ENCODE data around the gene GLI2. TPM values are rescaled to one million over a fixed set of nuclear protein-coding genes. Genes with fewer than 3 reads are reported as not detected.

Gene GLI2
- total and polyA plus RNA-seq, 2 of the 8 experiments (the other 6 are each of a cell fraction or from before 2014, with no cell fraction given): 18.4 to 46.9 TPM

DNA sequence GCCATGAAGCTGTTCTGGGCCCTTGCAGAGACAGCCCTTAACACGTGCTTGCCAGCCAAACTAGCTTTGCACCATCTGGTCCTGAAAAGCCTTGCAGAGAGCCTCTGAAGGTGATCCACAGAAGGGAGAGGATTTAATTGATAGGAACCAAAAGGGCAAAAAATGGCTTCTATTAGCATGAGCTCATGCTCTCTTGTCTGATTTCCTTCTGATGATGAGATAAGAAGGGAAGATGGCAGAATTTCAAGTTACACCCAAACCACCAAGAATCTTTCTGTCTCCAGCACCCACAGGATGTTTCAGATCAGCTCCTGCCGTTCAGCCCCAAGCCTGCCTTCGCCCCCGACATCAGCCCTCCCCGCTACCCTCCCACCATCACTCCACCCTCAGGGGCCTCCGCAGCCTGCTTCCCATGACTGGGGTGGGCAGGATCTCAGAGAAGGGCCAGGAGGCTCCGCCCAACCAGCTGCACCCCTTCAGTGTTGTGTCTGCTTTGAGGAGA, 23.4 kb upstream of the GLI2 start:
- Histone ChIP-seq H3K27me3 (replicated peaks in 1 of 4; ENCODE audit: control insufficient read depth in 3 of 4, extremely low read depth in 1 of 4, insufficient read depth in 3 of 4, low read length in 3 of 4) (peaks cover 0 to 19% (median 8%) of the 10 kb centered on the region in 4 experiments; a peak in 5 of 7 replicates), H3K18ac (ENCODE audit: extremely low read depth, low read length) (0 out of 2 replicates have a peak overlapping the region, but pooled peaks have one; percentile 55), H3K4ac (replicated peaks; ENCODE audit: insufficient read length, low read depth, low read length) (no peak overlapping the region), H4K91ac (replicated peaks; ENCODE audit: insufficient read length, low read length) (no peak overlapping the region), H4K5ac (ENCODE audit: insufficient read length, low read depth, low read length) (no peak overlapping the region), H3K23me2 (ENCODE audit: low read depth, low read length) (no peaks in the 10 kb centered on the region), H3K9ac (replicated peaks in 1 of 4; ENCODE audit: extremely low read depth in 1 of 4, low read depth in 3 of 4, low read length in 3 of 4) (no peak overlapping the region), H2AFZ (ENCODE audit: low read length) (no peak overlapping the region), H4K8ac (ENCODE audit: extremely low read depth, insufficient read depth, low read length) (no peak overlapping the region; the same call in 1 of the 2 replicates), H2AK5ac (ENCODE audit: low read depth, low read length) (peak overlapping the region; percentile 34; the same call in 1 of the 2 replicates), H2BK120ac (replicated peaks; ENCODE audit: low read depth, low read length) (no peak overlapping the region), H2BK5ac (ENCODE audit: low read depth, low read length) (0 out of 2 replicates have a peak overlapping the region, but pooled peaks have one; percentile 58), H2BK12ac (ENCODE audit: low read depth, low read length) (no peak overlapping the region), H3K4me1 (replicated peaks in 1 of 4; ENCODE audit: control insufficient read depth in 3 of 4, insufficient read depth in 4 of 4, low read length in 3 of 4) (peaks cover 14 to 23% (median 17%) of the 10 kb centered on the region in 4 experiments), H3K36me3 (ENCODE audit: control insufficient read depth in 2 of 4, insufficient read depth in 4 of 4, low read length in 3 of 4) (no peaks in the 10 kb centered on the region), H3K27ac (ENCODE audit: low read depth, low read length) (no peak overlapping the region), H2BK15ac (ENCODE audit: low read length) (0 out of 2 replicates have a peak overlapping the region, but pooled peaks have one; percentile 48), H4K20me1 (replicated peaks in 1 of 2; ENCODE audit: control insufficient read depth in 1 of 2, insufficient read depth in 2 of 2, low read length in 2 of 2) (no peaks in the 10 kb centered on the region), H2BK20ac (ENCODE audit: low read length) (0 out of 2 replicates have a peak overlapping the region, but pooled peaks have one; percentile 35), H3K9me3 (ENCODE audit: insufficient read depth in 2 of 2, low read depth in 1 of 2, low read length in 1 of 2) (no peaks in the 10 kb centered on the region), H3K79me2 (ENCODE audit: control insufficient read depth in 1 of 2, insufficient read depth in 2 of 2, low read length in 2 of 2) (no peaks in the 10 kb centered on the region), H3K4me2 (ENCODE audit: insufficient read depth in 1 of 2, low read depth in 2 of 2, low read length in 2 of 2) (no peak overlapping the region), H3K56ac (replicated peaks; ENCODE audit: insufficient read length, low read depth, low read length) (no peak overlapping the region), H3K23ac (ENCODE audit: insufficient read length) (no peak overlapping the region), H3K79me1 (ENCODE audit: low read depth, low read length) (no peaks in the 10 kb centered on the region), H3K14ac (ENCODE audit: insufficient read length) (no peak overlapping the region), H3K4me3 (ENCODE audit: extremely low read depth in 1 of 4, insufficient read depth in 2 of 4, low read depth in 3 of 4, low read length in 4 of 4) (no peak overlapping the region)
- ChIA-PET CTCF (ENCODE audit: partially characterized antibody) (interaction anchor here (0.5 to 5.1 kb wide), 11 partner anchors 13 to 365 kb away, joined by 3 to 41 read pairs (median 4); partner anchors contain the start of gene GLI2), POLR2A (ENCODE audit: partially characterized antibody) (interaction anchor here (1.2 to 4.9 kb wide), 4 partner anchors 12 to 363 kb away, joined by 3 to 25 read pairs (median 7); no protein-coding TSS in a partner anchor)
- FAIRE-seq: no peak
- WGBS, 2 experiments (ENCODE audit: extremely low coverage in 1 of 2, insufficient coverage in 1 of 2, insufficient read length in 1 of 2, insufficient replicate concordance in 2 of 2, low coverage in 1 of 2, low lambda C conversion rate in 2 of 2, missing lambda C conversion rate in 1 of 2): 91% methylated on average over 7 of the region's 7 CpGs; no CpG with 5 or more reads in 1 of the 2 experiments
- no peak for DNase-seq (ENCODE audit: low read depth in 1 of 2, low spot score in 2 of 2)
- TF ChIP-seq SRF (IDR thresholded peaks at IDR 0.05; ENCODE audit: low read depth, low read length) (no peak), NANOG (IDR thresholded peaks at IDR 0.05; ENCODE audit: insufficient read depth, low read depth, low read length, poor library complexity, severe bottlenecking) (no peak), CEBPB (IDR thresholded peaks at IDR 0.05; ENCODE audit: low read depth, low read length) (no peak), HDAC2 (IDR thresholded peaks at IDR 0.05; ENCODE audit: borderline replicate concordance in 1 of 2, low read depth in 2 of 2, low read length in 2 of 2) (no peak), CREB1 (IDR thresholded peaks at IDR 0.05) (no peak), EZH2 (IDR thresholded peaks at IDR 0.05; ENCODE audit: low read depth, low read length, severe bottlenecking) (no peak)
- TF ChIP-seq, protein P1, sequence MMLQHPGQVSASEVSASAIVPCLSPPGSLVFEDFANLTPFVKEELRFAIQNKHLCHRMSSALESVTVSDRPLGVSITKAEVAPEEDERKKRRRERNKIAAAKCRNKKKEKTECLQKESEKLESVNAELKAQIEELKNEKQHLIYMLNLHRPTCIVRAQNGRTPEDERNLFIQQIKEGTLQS (IDR thresholded peaks at IDR 0.05; ENCODE audit: insufficient read depth, low read depth, low read length): no peak
- TF ChIP-seq, protein P2, sequence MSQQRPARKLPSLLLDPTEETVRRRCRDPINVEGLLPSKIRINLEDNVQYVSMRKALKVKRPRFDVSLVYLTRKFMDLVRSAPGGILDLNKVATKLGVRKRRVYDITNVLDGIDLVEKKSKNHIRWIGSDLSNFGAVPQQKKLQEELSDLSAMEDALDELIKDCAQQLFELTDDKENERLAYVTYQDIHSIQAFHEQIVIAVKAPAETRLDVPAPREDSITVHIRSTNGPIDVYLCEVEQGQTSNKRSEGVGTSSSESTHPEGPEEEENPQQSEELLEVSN (IDR thresholded peaks at IDR 0.05): no peak

Measured in H1 (cell line).